ENCODE measurements around the gene B4GAT1. TPM values are rescaled to one million over a fixed set of nuclear protein-coding genes. Genes with fewer than 3 reads are reported as not detected.

B4GAT1 gene
- total and polyA plus RNA-seq, 2 of the 13 experiments (the other 11 are each of a cell fraction or from before 2014, with no cell fraction given) = 40.4 to 109 TPM

DNA sequence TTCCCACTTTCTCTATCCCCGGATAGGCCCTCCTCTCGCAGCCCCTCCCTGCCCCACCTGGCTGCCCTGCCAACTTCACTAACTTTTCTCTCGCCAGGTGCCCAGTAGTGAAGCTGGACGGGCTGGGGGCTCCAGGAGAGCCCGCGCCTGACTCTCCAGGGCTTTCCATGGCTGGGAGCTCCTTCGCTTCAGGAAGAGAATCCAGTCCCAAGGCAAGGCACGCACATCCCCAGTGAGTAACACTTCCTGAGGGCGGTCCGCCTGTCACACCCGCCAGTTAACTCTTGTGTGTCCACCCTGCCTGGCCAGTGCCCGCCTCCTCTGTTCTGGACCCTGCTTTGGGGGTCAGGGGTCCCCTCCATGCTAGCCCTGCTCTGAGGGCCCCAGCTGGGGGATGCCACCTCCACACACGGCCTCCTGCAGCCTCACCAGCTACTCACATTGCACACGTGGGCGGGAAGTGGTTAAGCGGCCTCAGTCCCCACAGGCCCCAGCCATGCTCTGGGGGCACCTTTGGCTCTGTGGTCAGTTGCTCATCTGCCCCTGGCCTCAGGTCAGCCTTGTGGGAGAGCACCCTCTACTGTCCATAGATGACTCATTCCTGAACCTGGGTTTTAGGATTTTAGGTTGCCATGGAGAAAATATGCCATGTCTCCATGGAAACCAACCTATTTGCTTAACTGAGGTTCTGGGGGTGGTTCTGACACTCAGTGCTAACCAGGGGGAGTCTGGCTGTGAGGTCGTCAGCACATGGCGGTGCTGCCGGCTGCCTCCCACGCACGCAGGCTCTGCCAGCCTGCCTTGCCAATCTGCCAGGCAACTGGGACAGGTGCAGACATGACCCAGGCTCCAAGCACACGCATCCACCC, 11.0 kb downstream of the B4GAT1 start, which contains the start of gene RIN1 (continued):
- TF ChIP-seq ZNF350 (CRISPR knock-in tag; IDR thresholded peaks at IDR 0.05; ENCODE audit: borderline replicate concordance, low read depth) (peak; percentile 98), PHF21A (CRISPR knock-in tag; IDR thresholded peaks at IDR 0.05) (peak; percentile 89), ZNF776 (CRISPR knock-in tag; IDR thresholded peaks at IDR 0.05) (no peak), SCMH1 (CRISPR knock-in tag; IDR thresholded peaks at IDR 0.05; ENCODE audit: borderline replicate concordance) (no peak), ZNF451 (CRISPR knock-in tag; IDR thresholded peaks at IDR 0.05) (no peak; the same call in 1 of the 2 replicates), IKZF4 (CRISPR knock-in tag; IDR thresholded peaks at IDR 0.05; ENCODE audit: borderline replicate concordance, low read depth, not compliant biosample characterization) (no peak), HMG20A (CRISPR knock-in tag; IDR thresholded peaks at IDR 0.05; ENCODE audit: borderline replicate concordance) (peak; percentile 37; the same call in 1 of the 2 replicates), TEAD3 (CRISPR knock-in tag; optimal IDR thresholded peaks at IDR 0.05; ENCODE audit: borderline replicate concordance) (peak; percentile 83), ZNF567 (CRISPR knock-in tag; IDR thresholded peaks at IDR 0.05; ENCODE audit: borderline replicate concordance) (no peak; the same call in 1 of the 2 replicates), ZKSCAN8 (CRISPR knock-in tag; IDR thresholded peaks at IDR 0.05; ENCODE audit: borderline replicate concordance) (0 out of 2 replicates have a peak, but pooled peaks have one; percentile 71), KAT2B (IDR thresholded peaks at IDR 0.05; ENCODE audit: borderline replicate concordance, low read depth, low read length) (no peak), MYNN (CRISPR knock-in tag; IDR thresholded peaks at IDR 0.05; ENCODE audit: low read depth) (no peak), ZNF777 (CRISPR knock-in tag; IDR thresholded peaks at IDR 0.05) (no peak), SNAPC2 (CRISPR knock-in tag; IDR thresholded peaks at IDR 0.05) (0 out of 2 replicates have a peak, but pooled peaks have one; percentile 57), ZNF883 (CRISPR knock-in tag; IDR thresholded peaks at IDR 0.05; ENCODE audit: not compliant biosample characterization) (peak; percentile 79), ZMYM4 (CRISPR knock-in tag; IDR thresholded peaks at IDR 0.05) (peak; percentile 54; the same call in 1 of the 2 replicates), ZSCAN25 (CRISPR knock-in tag; IDR thresholded peaks at IDR 0.05) (no peak)
- TF ChIP-seq, protein P1, sequence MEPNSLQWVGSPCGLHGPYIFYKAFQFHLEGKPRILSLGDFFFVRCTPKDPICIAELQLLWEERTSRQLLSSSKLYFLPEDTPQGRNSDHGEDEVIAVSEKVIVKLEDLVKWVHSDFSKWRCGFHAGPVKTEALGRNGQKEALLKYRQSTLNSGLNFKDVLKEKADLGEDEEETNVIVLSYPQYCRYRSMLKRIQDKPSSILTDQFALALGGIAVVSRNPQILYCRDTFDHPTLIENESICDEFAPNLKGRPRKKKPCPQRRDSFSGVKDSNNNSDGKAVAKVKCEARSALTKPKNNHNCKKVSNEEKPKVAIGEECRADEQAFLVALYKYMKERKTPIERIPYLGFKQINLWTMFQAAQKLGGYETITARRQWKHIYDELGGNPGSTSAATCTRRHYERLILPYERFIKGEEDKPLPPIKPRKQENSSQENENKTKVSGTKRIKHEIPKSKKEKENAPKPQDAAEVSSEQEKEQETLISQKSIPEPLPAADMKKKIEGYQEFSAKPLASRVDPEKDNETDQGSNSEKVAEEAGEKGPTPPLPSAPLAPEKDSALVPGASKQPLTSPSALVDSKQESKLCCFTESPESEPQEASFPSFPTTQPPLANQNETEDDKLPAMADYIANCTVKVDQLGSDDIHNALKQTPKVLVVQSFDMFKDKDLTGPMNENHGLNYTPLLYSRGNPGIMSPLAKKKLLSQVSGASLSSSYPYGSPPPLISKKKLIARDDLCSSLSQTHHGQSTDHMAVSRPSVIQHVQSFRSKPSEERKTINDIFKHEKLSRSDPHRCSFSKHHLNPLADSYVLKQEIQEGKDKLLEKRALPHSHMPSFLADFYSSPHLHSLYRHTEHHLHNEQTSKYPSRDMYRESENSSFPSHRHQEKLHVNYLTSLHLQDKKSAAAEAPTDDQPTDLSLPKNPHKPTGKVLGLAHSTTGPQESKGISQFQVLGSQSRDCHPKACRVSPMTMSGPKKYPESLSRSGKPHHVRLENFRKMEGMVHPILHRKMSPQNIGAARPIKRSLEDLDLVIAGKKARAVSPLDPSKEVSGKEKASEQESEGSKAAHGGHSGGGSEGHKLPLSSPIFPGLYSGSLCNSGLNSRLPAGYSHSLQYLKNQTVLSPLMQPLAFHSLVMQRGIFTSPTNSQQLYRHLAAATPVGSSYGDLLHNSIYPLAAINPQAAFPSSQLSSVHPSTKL (CRISPR knock-in tag; IDR thresholded peaks at IDR 0.05) = peak; percentile 72
- TF ChIP-seq, protein P2, sequence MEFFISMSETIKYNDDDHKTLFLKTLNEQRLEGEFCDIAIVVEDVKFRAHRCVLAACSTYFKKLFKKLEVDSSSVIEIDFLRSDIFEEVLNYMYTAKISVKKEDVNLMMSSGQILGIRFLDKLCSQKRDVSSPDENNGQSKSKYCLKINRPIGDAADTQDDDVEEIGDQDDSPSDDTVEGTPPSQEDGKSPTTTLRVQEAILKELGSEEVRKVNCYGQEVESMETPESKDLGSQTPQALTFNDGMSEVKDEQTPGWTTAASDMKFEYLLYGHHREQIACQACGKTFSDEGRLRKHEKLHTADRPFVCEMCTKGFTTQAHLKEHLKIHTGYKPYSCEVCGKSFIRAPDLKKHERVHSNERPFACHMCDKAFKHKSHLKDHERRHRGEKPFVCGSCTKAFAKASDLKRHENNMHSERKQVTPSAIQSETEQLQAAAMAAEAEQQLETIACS (CRISPR knock-in tag; IDR thresholded peaks at IDR 0.05) = no peak
- TF ChIP-seq, protein P3, sequence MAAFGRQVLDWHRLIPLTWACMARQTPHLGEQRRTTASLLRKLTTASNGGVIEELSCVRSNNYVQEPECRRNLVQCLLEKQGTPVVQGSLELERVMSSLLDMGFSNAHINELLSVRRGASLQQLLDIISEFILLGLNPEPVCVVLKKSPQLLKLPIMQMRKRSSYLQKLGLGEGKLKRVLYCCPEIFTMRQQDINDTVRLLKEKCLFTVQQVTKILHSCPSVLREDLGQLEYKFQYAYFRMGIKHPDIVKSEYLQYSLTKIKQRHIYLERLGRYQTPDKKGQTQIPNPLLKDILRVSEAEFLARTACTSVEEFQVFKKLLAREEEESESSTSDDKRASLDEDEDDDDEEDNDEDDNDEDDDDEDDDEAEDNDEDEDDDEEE (CRISPR knock-in tag; IDR thresholded peaks at IDR 0.05) = no peak; the same call in 1 of the 2 replicates
- TF ChIP-seq, protein P4, sequence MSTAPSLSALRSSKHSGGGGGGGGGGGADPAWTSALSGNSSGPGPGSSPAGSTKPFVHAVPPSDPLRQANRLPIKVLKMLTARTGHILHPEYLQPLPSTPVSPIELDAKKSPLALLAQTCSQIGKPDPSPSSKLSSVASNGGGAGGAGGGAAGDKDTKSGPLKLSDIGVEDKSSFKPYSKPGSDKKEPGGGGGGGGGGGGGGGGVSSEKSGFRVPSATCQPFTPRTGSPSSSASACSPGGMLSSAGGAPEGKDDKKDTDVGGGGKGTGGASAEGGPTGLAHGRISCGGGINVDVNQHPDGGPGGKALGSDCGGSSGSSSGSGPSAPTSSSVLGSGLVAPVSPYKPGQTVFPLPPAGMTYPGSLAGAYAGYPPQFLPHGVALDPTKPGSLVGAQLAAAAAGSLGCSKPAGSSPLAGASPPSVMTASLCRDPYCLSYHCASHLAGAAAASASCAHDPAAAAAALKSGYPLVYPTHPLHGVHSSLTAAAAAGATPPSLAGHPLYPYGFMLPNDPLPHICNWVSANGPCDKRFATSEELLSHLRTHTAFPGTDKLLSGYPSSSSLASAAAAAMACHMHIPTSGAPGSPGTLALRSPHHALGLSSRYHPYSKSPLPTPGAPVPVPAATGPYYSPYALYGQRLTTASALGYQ (CRISPR knock-in tag; IDR thresholded peaks at IDR 0.05) = peak; percentile 79
